Panc1 (cell line): ENCODE data around the gene AFP. TPM values are rescaled to one million over a fixed set of nuclear protein-coding genes. Genes with fewer than 3 reads are reported as not detected.

Source experiments
- ATAC-seq: fragments of 200-7000 bp; cut with Tn5 transposase; 2 replicates; pipeline ENCODE4 v1.9.1; 2020; ENCODE audit warnings: mild to moderate bottlenecking, moderate library complexity
- BruUV-seq: library from RNA; stranded (reverse); fragments of 400-500 nt; replicated peaks from 2 replicates; lab custom pipeline; 2021; lab: Mats Ljungman, UMichigan
- CTCF ChIA-PET: fragments of 300-600 bp; sonication (Branson Sonifier 250); formaldehyde crosslinking; loops from one replicate; lab custom pipeline; 2022; ENCODE audit warnings: antibody characterized with exemption; lab: Charles Lee
- POLR2A ChIA-PET: fragments of 300-600 bp; sonication (Branson Sonifier 250); formaldehyde crosslinking; loops from one replicate; lab custom pipeline; 2022; ENCODE audit warnings: antibody characterized with exemption; lab: Charles Lee
- DNase-seq: peaks from one replicate; pipeline ENCODE4 v3.0.0-alpha.2; 2010; ENCODE audit warnings: low read depth, low spot score
- H3K27ac ChIP-seq: 2 replicates; pipeline ENCODE4 v1.5.1; 2011; ENCODE audit warnings: mild to moderate bottlenecking, low read length, inconsistent platforms
- H3K27me3 ChIP-seq: fragments of 200-500 bp; sonication (Bioruptor generic); 2 replicates; pipeline ENCODE4 v1.6.0; 2014; ENCODE audit warnings: low read length, inconsistent platforms; ENCODE audit not compliant: control insufficient read depth, insufficient read depth
- H3K36me3 ChIP-seq: fragments of 200-500 bp; sonication (Bioruptor generic); 2 replicates; pipeline ENCODE4 v1.5.1; 2014; ENCODE audit warnings: inconsistent platforms, mild to moderate bottlenecking, low read length, moderate library complexity; ENCODE audit not compliant: control insufficient read depth, insufficient read depth
- H3K4me1 ChIP-seq: 2 replicates; pipeline ENCODE4 v1.5.1; 2011; ENCODE audit warnings: inconsistent platforms, mild to moderate bottlenecking, low read length, moderate library complexity; ENCODE audit not compliant: control insufficient read depth, insufficient read depth
- H3K4me3 ChIP-seq, 2 experiments: 2 replicates each; pipeline ENCODE4 v1.5.1; 2011 to 2012; ENCODE audit warnings: low read depth in 2 of 2, low read length in 2 of 2, mild to moderate bottlenecking in 2 of 2, inconsistent platforms in 1 of 2, moderate library complexity in 1 of 2
- H3K9me3 ChIP-seq: fragments of 200-500 bp; sonication (Bioruptor generic); 2 replicates; pipeline ENCODE4 v1.5.1; 2014; ENCODE audit warnings: low read depth, mild to moderate bottlenecking, inconsistent platforms, low read length, moderate library complexity; ENCODE audit not compliant: control insufficient read depth, insufficient read depth
- CTCF ChIP-seq: fragments of 450-650 bp; IDR thresholded peaks from 2 replicates; pipeline ENCODE4 v1.5.1; 2017; ENCODE audit warnings: mild to moderate bottlenecking
- POLR2AphosphoS5 ChIP-seq: IDR thresholded peaks from 2 replicates; pipeline ENCODE4 v1.6.1; 2012; ENCODE audit warnings: mild to moderate bottlenecking, low read depth, low read length, moderate library complexity
- REST ChIP-seq, 2 experiments: IDR thresholded peaks; 2 replicates each; pipeline ENCODE4 v1.6.1; 2011 to 2012; ENCODE audit warnings: low read depth in 2 of 2, control low read depth in 1 of 2, low read length in 1 of 2, mild to moderate bottlenecking in 1 of 2, moderate library complexity in 1 of 2; ENCODE audit not compliant: insufficient read depth in 1 of 2
- SIN3A ChIP-seq: IDR thresholded peaks from 2 replicates; pipeline ENCODE4 v1.6.1; 2012; ENCODE audit warnings: low read depth, mild to moderate bottlenecking, low read length, moderate library complexity, borderline replicate concordance; ENCODE audit not compliant: insufficient read depth
- TCF7L2 ChIP-seq: IDR thresholded peaks from 2 replicates; pipeline ENCODE4 v1.6.1; 2011; ENCODE audit warnings: mild to moderate bottlenecking, low read depth, low read length, inconsistent platforms
- in situ Hi-C: cut with HindIII; loops from 2 replicates; pipeline ENCODE4 v1.10.0; 2016; ENCODE audit warnings: low sequenced_read_pairs, low pct_unique_long_range_greater_than_20kb
- intact Hi-C: fragments of 100-400 bp; cut with micrococcal nuclease; formaldehyde crosslinking; loops from one replicate; pipeline ENCODE4 v1.10.0; 2022; ENCODE audit not compliant: unreplicated experiment
- total RNA-seq: library from RNA; stranded (reverse); gene quantifications from one replicate; pipeline ENCODE4 v1.2.1, GENCODE V29; 2021; ENCODE audit not compliant: unreplicated experiment

AFP gene
- total RNA-seq, 1 experiment from 2014 or later = 1.3 TPM

- ChIA-PET CTCF (no interaction called here), POLR2A (no interaction called here)
- intact Hi-C loops (no loop called here), in situ Hi-C loops (no loop called here)
- ATAC-seq (no peak), DNase-seq (no peak)
- no peak overlapping the region for H3K4me3 ChIP-seq
- H3K9me3 ChIP-seq = no peaks in the 10 kb centered on the region
- H3K36me3 ChIP-seq = no peaks in the 10 kb centered on the region
- no peaks in the 10 kb centered on the region for H3K27me3 ChIP-seq
- no peak overlapping the region for H3K27ac ChIP-seq
- no peaks in the 10 kb centered on the region for H3K4me1 ChIP-seq
- no TSS peak for BruUV-seq
- TF ChIP-seq SIN3A (no peak), REST (IDR thresholded peaks at IDR 0.05; ENCODE audit: insufficient read depth in 1 of 2, low read depth in 2 of 2, low read length in 1 of 2) (no peak), POLR2AphosphoS5 (no peak), TCF7L2 (no peak), CTCF (no peak)
Observed at GRCh38 chr4:73429118-73429517, 6.9 kb upstream of the AFP start.

GRCh38 chr4:73429826-73430587 lies 6.0 kb upstream of the AFP start:
- no peak overlapping the region for H3K4me3 ChIP-seq
- in situ Hi-C loops (no loop called here), intact Hi-C loops (no loop called here)
- H3K27me3 ChIP-seq = no peaks in the 10 kb centered on the region
- BruUV-seq = no TSS peak
- H3K27ac ChIP-seq = no peak overlapping the region
- no peaks in the 10 kb centered on the region for H3K4me1 ChIP-seq
- CTCF ChIA-PET = no interaction called here
- DNase-seq (no peak), ATAC-seq (no peak)
- no peaks in the 10 kb centered on the region for H3K9me3 ChIP-seq
- no peak for TF ChIP-seq SIN3A
- no peak for TF ChIP-seq CTCF
- TF ChIP-seq REST (IDR thresholded peaks at IDR 0.05; ENCODE audit: insufficient read depth in 1 of 2, low read depth in 2 of 2, low read length in 1 of 2) = no peak
- no peak for TF ChIP-seq POLR2AphosphoS5
- no peak for TF ChIP-seq TCF7L2
- POLR2A ChIA-PET = no interaction called here
- no peaks in the 10 kb centered on the region for H3K36me3 ChIP-seq
